GM19239 (cell line): ENCODE results near the gene RNLS.

Source experiments
- DNase-seq: peaks from one replicate; pipeline ENCODE4 v3.0.0; 2011; ENCODE audit warnings: low spot score; ENCODE audit not compliant: insufficient read length
- FAIRE-seq: peaks from 2 replicates; lab custom pipeline; 2011; peaks lifted over from hg19 to GRCh38; lab: Jason Lieb, UNC

Gene RNLS

GRCh38 chr10:88582806-88583583 lies at the start of gene RNLS:
Gene RNLS, minus strand, starts transcription at chr10:88583318.
- FAIRE-seq (peak; percentile 93), DNase-seq (peak; percentile 39)

DNA sequence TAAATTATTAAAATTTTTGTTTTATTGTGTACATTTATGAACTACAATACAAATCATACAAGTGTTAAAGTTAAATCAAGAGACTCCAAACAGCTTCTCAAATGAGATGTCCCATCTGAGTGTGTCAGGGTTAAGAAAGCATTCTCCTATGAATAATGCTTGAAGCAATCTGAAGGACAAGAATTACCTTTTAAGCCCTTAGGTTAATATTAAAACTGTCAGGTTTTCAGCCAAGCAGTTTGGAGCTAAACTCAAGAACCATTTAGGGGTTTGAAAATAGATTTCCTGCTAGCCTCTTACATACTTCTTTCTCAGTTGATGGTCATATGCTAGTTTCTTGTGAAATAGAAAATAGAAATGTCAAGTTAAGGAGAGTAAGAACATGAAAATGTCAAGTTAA lies 41.7 kb upstream of the RNLS start:
- DNase-seq (no peak), FAIRE-seq (peak; percentile 54)

DNA sequence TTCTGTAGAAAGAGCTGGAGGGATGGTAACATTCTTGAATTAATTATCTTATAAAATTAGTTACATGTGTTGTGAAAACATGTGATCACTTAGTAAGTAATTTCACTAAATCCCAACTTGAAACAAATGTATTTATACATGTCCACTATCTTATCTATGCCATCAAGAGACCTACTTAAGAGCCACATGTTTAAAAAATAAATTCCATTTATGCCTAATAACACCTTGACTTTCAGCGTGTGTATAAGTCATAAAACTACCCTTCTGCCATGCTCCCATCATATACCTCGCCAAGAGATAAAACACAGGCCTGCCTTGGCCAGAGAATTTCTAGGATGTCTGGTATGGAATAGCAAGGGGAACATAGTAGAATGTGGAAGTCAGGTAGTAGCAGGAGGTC lies 40.7 kb upstream of the RNLS start:
- DNase-seq (no peak), FAIRE-seq (no peak)

DNA sequence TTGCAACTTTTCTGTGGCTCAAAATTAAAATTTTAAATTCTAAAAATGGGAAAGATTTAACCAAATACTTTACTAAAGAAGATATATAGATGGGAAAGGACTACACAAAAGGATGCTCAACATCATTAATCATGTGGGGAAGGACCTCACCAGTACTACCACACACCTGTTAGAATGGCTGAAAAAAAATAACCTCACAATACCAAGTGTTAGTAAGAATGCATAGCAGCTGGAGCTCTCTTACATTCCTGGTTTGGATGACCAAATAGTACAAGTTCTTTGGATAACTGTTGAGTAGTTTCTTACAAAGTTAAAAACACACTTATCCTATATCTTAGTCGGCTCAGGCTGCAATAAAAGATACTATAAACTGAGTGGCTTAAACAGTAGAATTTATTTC lies 37.3 kb upstream of the RNLS start:
- FAIRE-seq (no peak), DNase-seq (no peak)

GRCh38 chr10:88618496-88618895 lies 35.4 kb upstream of the RNLS start:
- FAIRE-seq (no peak), DNase-seq (no peak)

DNA sequence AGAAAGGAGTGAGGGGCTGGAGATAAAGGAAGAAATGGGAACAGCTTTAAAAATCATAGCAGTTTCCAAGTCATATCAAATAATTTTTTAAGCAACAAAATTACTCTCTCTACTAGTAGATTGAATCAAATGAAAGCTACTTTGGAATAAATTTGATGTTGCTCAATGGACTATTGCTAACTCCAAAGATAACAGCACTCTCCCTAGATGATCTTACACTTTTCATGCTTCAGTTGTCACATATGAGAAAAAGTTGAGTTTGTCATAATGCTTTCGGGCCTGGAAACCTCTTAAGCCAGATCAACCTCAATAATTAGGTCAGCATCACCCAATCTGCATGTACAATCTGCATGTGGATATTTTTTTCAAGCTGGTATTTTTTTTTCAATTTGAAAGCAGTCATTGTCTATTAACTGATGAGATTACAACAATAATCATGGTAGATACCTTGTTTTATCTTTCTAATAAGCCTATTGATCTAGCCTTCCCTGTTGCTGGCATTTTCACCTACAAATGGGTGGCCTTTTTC lies 34.7 kb upstream of the RNLS start:
- DNase-seq (no peak), FAIRE-seq (no peak)

DNA sequence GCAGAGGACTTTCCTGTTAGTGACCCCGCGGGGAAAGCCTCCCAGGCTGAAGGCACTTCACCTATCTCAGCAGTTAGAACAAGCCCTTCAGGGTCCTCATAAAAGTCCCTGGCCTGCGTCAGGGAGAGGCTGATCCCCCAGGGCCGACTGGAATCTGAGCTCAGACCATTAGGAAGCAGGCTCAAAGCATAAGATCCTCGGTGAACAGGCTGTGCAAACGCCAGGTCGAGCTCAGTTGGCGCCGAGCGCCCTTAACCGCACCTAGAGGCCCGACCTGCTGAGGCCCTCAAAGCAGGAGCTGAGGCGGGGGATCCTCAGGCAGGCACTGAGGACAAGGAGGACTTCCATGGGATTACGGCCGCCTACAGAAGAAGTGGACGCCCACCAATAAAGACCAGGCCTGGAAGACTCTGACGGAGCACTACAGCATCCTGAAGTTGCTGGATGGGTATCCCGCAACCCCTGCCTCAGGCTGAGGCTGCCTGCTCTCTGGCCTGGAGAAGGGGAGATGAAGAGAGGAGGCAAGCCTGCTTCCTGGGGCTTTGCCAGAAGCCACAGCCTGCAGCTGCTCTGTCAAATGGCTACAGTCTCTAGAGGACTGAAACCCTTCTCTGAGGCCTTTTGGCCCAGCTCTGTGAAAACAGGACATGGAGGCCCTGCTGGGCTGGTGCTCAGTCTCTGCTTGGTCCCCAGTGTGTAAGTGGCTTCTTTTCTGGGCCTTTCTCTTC lies 33.3 kb upstream of the RNLS start:
- no peak for DNase-seq
- no peak for FAIRE-seq

- DNase-seq = no peak
- peak; percentile 4 for FAIRE-seq
These were observed 25.7 kb upstream of the RNLS start for GRCh38 chr10:88608780-88609179.

DNA sequence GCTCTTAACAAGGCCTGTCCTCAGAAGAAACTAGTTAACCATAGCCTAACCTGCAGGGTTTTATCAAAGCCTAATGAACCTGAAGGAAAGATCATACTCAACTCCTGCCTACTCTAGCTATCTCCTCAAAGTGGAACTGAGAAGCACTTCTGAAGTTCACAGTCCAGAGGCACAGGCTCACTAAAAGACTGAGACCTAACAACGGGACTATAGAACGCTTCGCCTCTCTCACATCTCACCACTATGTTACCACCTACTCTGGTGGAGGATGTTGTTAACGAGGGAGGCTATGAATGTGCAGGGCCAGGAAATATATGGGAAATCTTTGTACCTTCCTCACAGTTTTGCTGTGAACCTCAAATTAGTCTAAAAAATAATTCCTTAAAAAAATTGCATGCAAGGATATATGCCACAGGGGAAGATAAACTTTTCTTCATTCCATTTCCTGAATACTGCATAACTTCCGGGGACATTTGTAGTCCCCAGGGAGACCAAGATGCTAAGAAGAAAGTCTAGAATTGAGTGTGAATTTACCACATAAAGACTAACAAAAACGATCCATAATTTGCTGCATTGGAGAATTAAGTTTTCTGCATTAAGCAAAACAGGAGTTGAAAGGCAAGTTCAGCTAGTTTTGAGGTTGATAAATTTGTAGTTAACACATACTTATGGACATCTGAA lies 25.1 kb upstream of the RNLS start:
- no peak for DNase-seq
- peak; percentile 78 for FAIRE-seq

GRCh38 chr10:88598055-88598454 lies 14.9 kb upstream of the RNLS start:
- DNase-seq = peak; percentile 9
- peak; percentile 98 for FAIRE-seq

- DNase-seq (no peak), FAIRE-seq (no peak)
These were observed 11.4 kb upstream of the RNLS start for GRCh38 chr10:88594482-88594881.

DNA sequence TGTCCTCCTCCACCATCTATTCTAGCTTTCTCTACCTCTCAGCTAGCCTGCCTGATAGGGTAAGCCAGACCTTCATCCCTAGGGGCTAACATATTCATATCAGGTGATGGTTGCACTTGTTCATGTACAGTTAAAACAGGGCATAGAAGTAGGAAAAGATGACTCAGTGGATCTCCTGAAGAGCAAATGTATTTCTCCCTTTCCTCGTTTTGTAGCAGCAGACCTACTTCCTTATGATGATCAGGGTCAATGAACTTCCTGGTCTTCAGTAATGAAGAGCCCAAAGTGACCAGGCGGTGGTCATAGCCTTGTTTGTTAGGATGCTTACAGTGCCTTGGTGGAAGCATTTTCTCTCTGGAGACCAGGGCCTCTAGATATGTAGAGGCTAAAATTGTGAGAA lies 9.8 kb upstream of the RNLS start:
- DNase-seq (no peak), FAIRE-seq (no peak)

DNA sequence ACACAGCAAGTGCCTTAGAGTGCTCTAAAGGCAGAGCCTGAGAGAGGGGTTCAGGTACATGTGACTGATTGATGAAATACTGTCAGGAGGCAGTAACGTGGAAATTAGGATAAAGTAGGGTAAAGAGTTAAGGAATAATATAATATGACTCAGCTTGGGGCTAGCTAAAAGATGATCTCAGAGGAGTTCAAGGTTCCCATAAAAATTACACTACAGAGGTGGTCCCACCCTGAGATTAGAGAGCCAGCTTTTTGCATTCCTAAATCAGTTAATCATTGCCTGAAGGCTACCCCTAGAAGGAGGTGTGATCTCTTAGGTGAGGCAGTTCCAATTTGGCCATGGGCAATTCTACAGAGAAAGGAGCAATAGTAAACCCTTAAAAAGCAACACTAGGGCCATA lies 9.3 kb upstream of the RNLS start:
- FAIRE-seq (no peak), DNase-seq (no peak)

GRCh38 chr10:88586462-88586861 lies 3.3 kb upstream of the RNLS start, which contains the start of gene LIPJ:
Gene LIPJ, plus strand, starts transcription at chr10:88586762. Its CDS starts 3,926 bp downstream, at chr10:88590688.
- FAIRE-seq (no peak), DNase-seq (no peak)

GRCh38 chr10:88583584-88583957 lies 453 bp upstream of the RNLS start:
- DNase-seq (no peak), FAIRE-seq (peak; percentile 74)

- no peak for FAIRE-seq
- DNase-seq = no peak
These were observed 710 bp downstream of the RNLS start for GRCh38 chr10:88582411-88582805.

GRCh38 chr10:88565072-88565471 lies 18.0 kb downstream of the RNLS start:
- FAIRE-seq (peak; percentile 81), DNase-seq (no peak)

DNA sequence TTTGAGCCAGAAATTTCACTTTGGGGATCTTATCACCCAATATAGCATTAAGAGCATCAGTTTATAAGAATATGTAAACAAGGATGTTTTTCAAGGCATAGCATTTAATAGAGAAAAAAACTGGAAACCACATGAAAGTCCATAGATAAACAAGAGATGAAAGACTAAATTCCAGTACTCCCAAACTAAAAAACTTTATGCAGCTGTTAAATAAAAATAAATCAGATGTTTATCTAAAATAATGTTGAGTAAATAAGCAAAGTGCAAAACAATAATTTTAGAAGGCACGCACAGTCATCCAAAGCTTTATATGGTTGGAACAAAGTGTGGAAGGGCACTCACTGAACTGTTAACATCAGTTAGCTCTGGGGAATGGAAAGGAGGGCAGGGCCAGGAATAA lies 21.0 kb downstream of the RNLS start:
- no peak for FAIRE-seq
- DNase-seq = no peak

DNA sequence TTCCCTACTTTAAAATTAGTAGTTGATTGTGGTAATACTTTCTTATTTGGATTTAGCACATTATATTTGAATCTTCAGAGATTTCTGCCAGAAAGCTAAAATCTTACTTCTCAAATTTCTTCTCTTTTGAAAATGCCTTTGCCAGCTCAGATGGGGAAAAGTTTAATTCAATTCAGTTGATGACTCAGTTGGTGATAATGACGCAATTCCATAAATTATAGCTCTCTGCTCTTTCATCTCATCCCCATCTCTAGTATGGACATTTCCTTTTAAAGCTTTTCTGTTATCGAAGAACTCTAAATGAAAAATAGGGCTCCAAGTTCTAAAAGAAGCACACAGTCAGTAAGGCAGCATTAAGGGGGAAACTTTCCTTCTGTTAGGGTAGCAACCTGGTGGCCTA lies 25.5 kb downstream of the RNLS start:
- DNase-seq = no peak
- no peak for FAIRE-seq

DNA sequence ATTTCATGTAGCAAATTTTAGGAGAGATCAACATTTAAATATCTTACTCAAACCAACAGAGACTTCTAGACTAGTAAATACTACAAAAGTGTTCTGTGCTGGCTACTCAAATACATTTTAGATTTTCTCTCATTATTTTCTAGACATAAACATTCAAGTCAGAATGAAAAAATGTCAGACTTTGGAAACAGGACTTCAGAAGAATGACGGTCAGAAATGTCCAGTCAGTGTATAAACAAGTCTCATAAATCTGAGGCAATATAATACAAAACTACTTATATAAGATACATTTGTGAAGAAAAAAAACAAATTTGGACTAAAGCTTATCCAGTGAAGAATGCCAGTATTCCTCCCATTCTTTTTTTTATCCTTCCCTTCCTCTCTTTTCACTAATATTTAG lies 25.9 kb downstream of the RNLS start:
- no peak for FAIRE-seq
- DNase-seq = no peak
